ENCODE data around the gene FAM83G. TPM values are rescaled to one million over a fixed set of nuclear protein-coding genes. Genes with fewer than 3 reads are reported as not detected.

Gene FAM83G
- total and polyA plus RNA-seq, 9 donors: 0.93 to 5.1 (median 2.3) TPM

DNA sequence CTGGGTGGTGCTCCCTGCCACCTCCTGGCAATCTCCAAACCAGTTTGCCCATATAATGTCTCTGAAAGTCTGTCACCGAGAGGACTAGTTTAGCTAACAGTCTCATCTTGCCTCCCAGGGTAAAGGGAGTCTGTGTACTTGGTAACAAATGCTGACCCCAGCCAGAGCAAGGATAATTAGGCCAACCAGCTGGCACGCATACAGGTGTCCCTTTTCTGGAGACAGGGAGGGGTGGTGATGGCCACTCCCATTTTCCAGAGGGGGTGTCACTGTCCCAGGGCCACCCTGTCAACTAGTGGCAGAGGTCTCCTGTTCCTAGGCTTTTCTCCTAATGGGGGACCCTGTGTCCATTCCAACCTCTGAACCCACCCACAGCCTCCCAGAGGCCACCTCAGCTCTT is 8.1 kb downstream of the FAM83G start:
- WGBS, 3 donors: 95 to 99% (median 96%) methylated on average over 2 of the region's 2 CpGs
- intact Hi-C loops (cut with DNase I): no loop called here

GRCh38 chr17:18995220-18995619 is 9.3 kb downstream of the FAM83G start:
- WGBS, 3 donors: 95 to 97% (median 95%) methylated on average over 3 of the region's 3 CpGs
- TF ChIP-seq, protein P1, sequence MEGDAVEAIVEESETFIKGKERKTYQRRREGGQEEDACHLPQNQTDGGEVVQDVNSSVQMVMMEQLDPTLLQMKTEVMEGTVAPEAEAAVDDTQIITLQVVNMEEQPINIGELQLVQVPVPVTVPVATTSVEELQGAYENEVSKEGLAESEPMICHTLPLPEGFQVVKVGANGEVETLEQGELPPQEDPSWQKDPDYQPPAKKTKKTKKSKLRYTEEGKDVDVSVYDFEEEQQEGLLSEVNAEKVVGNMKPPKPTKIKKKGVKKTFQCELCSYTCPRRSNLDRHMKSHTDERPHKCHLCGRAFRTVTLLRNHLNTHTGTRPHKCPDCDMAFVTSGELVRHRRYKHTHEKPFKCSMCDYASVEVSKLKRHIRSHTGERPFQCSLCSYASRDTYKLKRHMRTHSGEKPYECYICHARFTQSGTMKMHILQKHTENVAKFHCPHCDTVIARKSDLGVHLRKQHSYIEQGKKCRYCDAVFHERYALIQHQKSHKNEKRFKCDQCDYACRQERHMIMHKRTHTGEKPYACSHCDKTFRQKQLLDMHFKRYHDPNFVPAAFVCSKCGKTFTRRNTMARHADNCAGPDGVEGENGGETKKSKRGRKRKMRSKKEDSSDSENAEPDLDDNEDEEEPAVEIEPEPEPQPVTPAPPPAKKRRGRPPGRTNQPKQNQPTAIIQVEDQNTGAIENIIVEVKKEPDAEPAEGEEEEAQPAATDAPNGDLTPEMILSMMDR (IDR thresholded peaks at IDR 0.05): no peak
- TF ChIP-seq EP300 (IDR thresholded peaks at IDR 0.05) (no peak), POLR2A (IDR thresholded peaks at IDR 0.05) (no peak)

More for the DNA sequence above, 8.1 kb downstream of the FAM83G start:
- Histone ChIP-seq H3K36me3 (no peaks in the 10 kb centered on the region), H3K4me1 (ENCODE audit: insufficient read depth) (peaks cover 2% of the 10 kb centered on the region), H3K4me3 (no peak overlapping the region), H3K9me3 (no peaks in the 10 kb centered on the region), H3K27me3 (no peaks in the 10 kb centered on the region), H3K27ac (no peak overlapping the region)
- TF ChIP-seq POLR2A (IDR thresholded peaks at IDR 0.05) (no peak), EP300 (IDR thresholded peaks at IDR 0.05) (no peak)
- TF ChIP-seq, protein P1 (IDR thresholded peaks at IDR 0.05): no peak
- DNase-seq: no peak

GRCh38 chr17:18994631-18995030 is 9.9 kb downstream of the FAM83G start:
- TF ChIP-seq EP300 (IDR thresholded peaks at IDR 0.05): no peak
- no peak for TF ChIP-seq POLR2A (IDR thresholded peaks at IDR 0.05)
- TF ChIP-seq, protein P1 (IDR thresholded peaks at IDR 0.05): no peak
- Histone ChIP-seq H3K4me3 (no peak overlapping the region), H3K9me3 (no peaks in the 10 kb centered on the region), H3K36me3 (no peaks in the 10 kb centered on the region), H3K4me1 (ENCODE audit: insufficient read depth) (peaks cover 3% of the 10 kb centered on the region), H3K27ac (peak overlapping the region in 1 of 2 donors; percentile 8), H3K27me3 (no peaks in the 10 kb centered on the region)
- 12 to 26% (median 15%) methylated on average over 1 of the region's 1 CpG for whole genome bisulfite sequencing, 3 donors
- no peak for DNase-seq
- intact Hi-C loops (cut with DNase I): no loop called here

More at GRCh38 chr17:18995220-18995619, 9.3 kb downstream of the FAM83G start:
- intact Hi-C loops (cut with DNase I): no loop called here
- DNase-seq: no peak
- Histone ChIP-seq H3K9me3 (no peaks in the 10 kb centered on the region), H3K36me3 (no peaks in the 10 kb centered on the region), H3K27ac (no peak overlapping the region), H3K4me3 (no peak overlapping the region), H3K4me1 (ENCODE audit: insufficient read depth) (peaks cover 3% of the 10 kb centered on the region), H3K27me3 (no peaks in the 10 kb centered on the region)

GRCh38 chr17:18993905-18994526 is 10.5 kb downstream of the FAM83G start:
- H3K27ac ChIP-seq: peak overlapping the region in 1 of 2 donors; percentile 8
- no peaks in the 10 kb centered on the region for H3K36me3 ChIP-seq
- DNase-seq: peak in 4 of 5 donors; percentile 48 to 71 (median 56)
- H3K9me3 ChIP-seq: no peaks in the 10 kb centered on the region
- H3K27me3 ChIP-seq: no peaks in the 10 kb centered on the region
- WGBS, 3 donors: 17 to 37% (median 25%) methylated on average over 16 of the region's 16 CpGs
- TF ChIP-seq POLR2A (IDR thresholded peaks at IDR 0.05) (no peak), EP300 (IDR thresholded peaks at IDR 0.05) (no peak)
- TF ChIP-seq, protein P1 (IDR thresholded peaks at IDR 0.05): no peak
- H3K4me1 ChIP-seq (ENCODE audit: insufficient read depth): peaks cover 3% of the 10 kb centered on the region
- H3K4me3 ChIP-seq: no peak overlapping the region
- intact Hi-C loops (cut with DNase I): no loop called here

All from ovary (tissue), 9 donors.